Nephron progenitor cell (in vitro differentiated cells): ENCODE results near the gene TECPR2.
"Not testable (repeated sequence)": the region's sequence is repeated elsewhere in the genome, so short reads cannot be mapped to it uniquely, and the experiment has no call there.

Experiments
- DNase-seq: peaks from one replicate; pipeline ENCODE4 v3.0.0; 2021
- H3K27ac Mint-ChIP-seq: 2 replicates; pipeline ENCODE4 v1.8.0; 2021; ENCODE audit warnings: mild to moderate bottlenecking, moderate library complexity, mixed read lengths
- H3K27me3 Mint-ChIP-seq: 2 replicates; pipeline ENCODE4 v1.8.0; 2021; ENCODE audit warnings: mild to moderate bottlenecking, low read depth, mixed read lengths; ENCODE audit not compliant: poor library complexity
- H3K36me3 Mint-ChIP-seq: 2 replicates; pipeline ENCODE4 v1.8.0; 2021; ENCODE audit warnings: low read depth, mixed read lengths
- H3K4me1 Mint-ChIP-seq: 2 replicates; pipeline ENCODE4 v1.8.0; 2021; ENCODE audit warnings: mixed read lengths
- H3K4me3 Mint-ChIP-seq: 2 replicates; pipeline ENCODE4 v1.8.0; 2021; ENCODE audit warnings: mild to moderate bottlenecking, moderate library complexity, mixed read lengths
- H3K9me3 Mint-ChIP-seq: 2 replicates; pipeline ENCODE4 v1.8.0; 2021; ENCODE audit warnings: mild to moderate bottlenecking, moderate library complexity, mixed read lengths
- TF ChIP-seq, protein P1 (sequence below): fragments of 200-600 bp; sonication (generic); IDR thresholded peaks from 2 replicates; pipeline ENCODE4 v1.5.0; 2021; ENCODE audit warnings: antibody characterized with exemption

TECPR2 gene

DNA sequence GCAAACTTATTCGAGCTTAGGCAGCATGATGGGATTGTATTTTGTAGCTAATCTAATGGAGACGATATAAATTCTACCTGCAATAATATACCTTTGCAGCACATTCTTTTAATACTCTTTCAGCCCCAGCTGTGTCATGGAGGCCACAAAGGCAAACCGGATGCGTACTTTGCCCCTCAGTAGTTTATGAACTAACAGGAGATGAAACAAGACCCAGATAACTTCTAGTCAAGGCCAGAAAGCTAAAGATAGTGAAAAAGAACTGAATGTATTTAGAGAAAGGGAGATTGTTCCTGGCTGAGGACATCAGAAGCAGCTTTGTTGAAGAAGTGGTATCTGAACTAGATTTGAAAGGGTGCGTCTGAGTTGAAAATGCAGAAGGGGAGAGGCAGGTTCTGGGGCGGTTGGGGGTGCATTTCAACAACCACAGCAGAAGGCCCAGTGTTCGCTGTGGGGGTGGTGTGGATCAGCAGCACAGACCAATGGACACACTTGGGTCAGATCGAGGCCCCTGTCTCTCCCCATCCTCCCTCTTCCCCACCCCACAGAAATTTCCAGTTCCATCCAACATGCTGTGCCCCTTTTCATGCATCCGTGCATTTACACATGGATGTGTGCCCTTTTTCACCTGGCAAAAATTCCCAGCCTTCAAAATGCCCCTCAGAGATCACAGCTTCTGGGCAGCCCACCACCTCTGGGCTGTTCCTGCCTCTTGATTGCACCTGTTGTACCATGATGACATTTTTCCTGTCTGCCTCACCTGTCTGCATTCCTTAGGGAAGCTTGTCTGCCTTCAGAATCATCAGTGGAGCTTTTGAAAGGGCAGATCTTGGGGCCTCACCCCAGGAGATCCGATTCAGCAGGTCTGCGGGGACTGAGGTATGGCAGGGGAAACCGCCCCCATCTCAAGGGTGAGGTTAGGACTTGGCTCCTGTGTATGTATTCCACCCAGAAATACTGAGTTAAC lies 41.0 kb upstream of the TECPR2 start:
- peak overlapping the region; percentile 44 for H3K4me3 Mint-ChIP-seq
- H3K4me1 Mint-ChIP-seq: peaks cover 40% of the 10 kb centered on the region
- no peak for DNase-seq
- H3K27me3 Mint-ChIP-seq: peaks cover 11% of the 10 kb centered on the region
- H3K9me3 Mint-ChIP-seq: no peaks in the 10 kb centered on the region
- TF ChIP-seq, protein P1, sequence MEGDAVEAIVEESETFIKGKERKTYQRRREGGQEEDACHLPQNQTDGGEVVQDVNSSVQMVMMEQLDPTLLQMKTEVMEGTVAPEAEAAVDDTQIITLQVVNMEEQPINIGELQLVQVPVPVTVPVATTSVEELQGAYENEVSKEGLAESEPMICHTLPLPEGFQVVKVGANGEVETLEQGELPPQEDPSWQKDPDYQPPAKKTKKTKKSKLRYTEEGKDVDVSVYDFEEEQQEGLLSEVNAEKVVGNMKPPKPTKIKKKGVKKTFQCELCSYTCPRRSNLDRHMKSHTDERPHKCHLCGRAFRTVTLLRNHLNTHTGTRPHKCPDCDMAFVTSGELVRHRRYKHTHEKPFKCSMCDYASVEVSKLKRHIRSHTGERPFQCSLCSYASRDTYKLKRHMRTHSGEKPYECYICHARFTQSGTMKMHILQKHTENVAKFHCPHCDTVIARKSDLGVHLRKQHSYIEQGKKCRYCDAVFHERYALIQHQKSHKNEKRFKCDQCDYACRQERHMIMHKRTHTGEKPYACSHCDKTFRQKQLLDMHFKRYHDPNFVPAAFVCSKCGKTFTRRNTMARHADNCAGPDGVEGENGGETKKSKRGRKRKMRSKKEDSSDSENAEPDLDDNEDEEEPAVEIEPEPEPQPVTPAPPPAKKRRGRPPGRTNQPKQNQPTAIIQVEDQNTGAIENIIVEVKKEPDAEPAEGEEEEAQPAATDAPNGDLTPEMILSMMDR: no peak
- H3K27ac Mint-ChIP-seq: peak overlapping the region; percentile 42
- H3K36me3 Mint-ChIP-seq: peaks cover 11% of the 10 kb centered on the region

DNA sequence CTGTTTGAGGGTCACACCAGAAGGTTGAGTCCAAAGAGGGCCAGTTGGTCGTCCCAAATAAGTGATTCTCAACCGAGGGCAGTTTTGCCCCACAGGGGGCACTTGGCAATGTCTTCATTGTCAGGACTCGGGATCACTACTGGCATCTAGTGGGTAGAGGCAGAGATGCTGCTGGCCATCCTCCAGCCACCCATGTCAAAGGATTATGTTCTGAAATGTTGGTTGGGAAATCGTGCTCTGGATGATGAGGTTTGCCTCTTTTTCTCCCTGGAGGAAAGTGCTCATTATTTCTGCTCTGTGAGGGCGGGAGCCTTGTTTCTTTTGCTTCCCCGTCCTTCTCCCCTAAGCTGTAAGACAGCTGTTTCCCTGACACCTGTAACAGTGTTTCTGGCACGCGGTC lies 39.6 kb upstream of the TECPR2 start:
- Mint-ChIP-seq H3K4me1 (peaks cover 31% of the 10 kb centered on the region), H3K9me3 (no peaks in the 10 kb centered on the region), H3K27me3 (no peaks in the 10 kb centered on the region), H3K27ac (no peak overlapping the region), H3K36me3 (peaks cover 11% of the 10 kb centered on the region), H3K4me3 (no peak overlapping the region)
- DNase-seq: no peak
- TF ChIP-seq, protein P1: peak; percentile 28

DNA sequence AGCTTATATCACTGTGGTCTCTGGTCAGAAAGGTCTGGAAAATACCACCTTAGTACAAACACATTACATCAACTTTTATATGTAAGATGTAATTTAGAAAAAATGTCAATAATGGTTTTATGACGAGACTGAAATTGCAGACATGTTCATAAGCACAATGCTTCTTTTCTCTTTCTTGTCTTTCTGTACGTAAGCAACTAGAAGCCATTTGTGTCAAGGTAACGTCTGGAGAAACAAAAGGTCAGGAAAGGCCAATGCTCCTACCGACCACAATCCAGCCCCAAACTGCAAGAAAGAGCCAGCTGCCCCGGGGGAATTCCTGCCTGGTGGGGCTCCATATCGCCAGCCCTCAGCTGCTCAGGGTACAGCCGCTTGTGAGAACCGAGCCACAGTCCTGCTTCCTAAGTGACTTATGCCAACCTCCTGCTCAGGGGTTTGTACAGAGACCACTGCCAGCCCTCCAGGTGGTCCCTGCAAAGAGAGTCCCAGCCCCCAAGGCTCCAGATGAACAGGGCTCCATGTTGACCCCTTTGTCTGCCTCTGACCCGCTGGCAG lies 36.9 kb upstream of the TECPR2 start:
- H3K4me3 Mint-ChIP-seq: no peak overlapping the region
- no peak for DNase-seq
- H3K9me3 Mint-ChIP-seq: no peaks in the 10 kb centered on the region
- peaks cover 22% of the 10 kb centered on the region for H3K36me3 Mint-ChIP-seq
- H3K27ac Mint-ChIP-seq: no peak overlapping the region
- H3K4me1 Mint-ChIP-seq: peaks cover 11% of the 10 kb centered on the region
- H3K27me3 Mint-ChIP-seq: no peaks in the 10 kb centered on the region
- TF ChIP-seq, protein P1: no peak

- Mint-ChIP-seq H3K27me3 (no peaks in the 10 kb centered on the region), H3K4me1 (peaks cover 9% of the 10 kb centered on the region), H3K9me3 (no peaks in the 10 kb centered on the region), H3K27ac (peak overlapping the region; percentile 45), H3K36me3 (peaks cover 25% of the 10 kb centered on the region), H3K4me3 (no peak overlapping the region)
- DNase-seq: no peak
- TF ChIP-seq, protein P1: no peak
These were observed 36.2 kb upstream of the TECPR2 start for GRCh38 chr14:102326583-102326982.

DNA sequence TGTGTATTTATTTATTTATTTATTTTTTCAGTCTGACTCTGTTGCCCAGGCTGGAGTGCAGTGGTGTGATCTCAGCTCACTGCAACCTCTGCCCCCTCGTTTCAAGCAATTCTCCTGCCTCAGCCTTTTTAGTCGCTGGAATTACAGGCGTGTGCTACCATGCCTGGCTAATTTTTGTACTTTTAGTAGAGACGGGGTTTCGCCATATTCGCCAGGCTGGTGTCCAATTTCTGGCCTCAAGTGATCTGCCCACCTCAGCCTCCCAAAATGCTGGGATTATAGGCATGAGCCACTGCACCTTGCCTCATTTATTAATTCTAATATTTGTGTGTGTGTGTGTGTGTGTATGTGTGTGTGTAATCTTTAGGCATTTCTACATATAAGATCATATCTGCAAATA lies 33.4 kb upstream of the TECPR2 start:
- not testable (repeated sequence) for H3K9me3 Mint-ChIP-seq, H3K4me3 Mint-ChIP-seq, DNase-seq, H3K27me3 Mint-ChIP-seq, H3K27ac Mint-ChIP-seq
- Mint-ChIP-seq H3K4me1 (peaks cover 15% of the 10 kb centered on the region), H3K36me3 (peaks cover 37% of the 10 kb centered on the region)

GRCh38 chr14:102330806-102331205 lies 31.9 kb upstream of the TECPR2 start:
- no peak overlapping the region for H3K27ac Mint-ChIP-seq
- peaks cover 45% of the 10 kb centered on the region for H3K36me3 Mint-ChIP-seq
- no peak overlapping the region for H3K4me3 Mint-ChIP-seq
- TF ChIP-seq, protein P1: no peak
- DNase-seq: no peak
- no peaks in the 10 kb centered on the region for H3K27me3 Mint-ChIP-seq
- no peaks in the 10 kb centered on the region for H3K9me3 Mint-ChIP-seq
- H3K4me1 Mint-ChIP-seq: peaks cover 15% of the 10 kb centered on the region
